ENCODE data around the gene ARHGAP30. TPM values are rescaled to one million over a fixed set of nuclear protein-coding genes. Genes with fewer than 3 reads are reported as not detected.
"Not testable (repeated sequence)": the region's sequence is repeated elsewhere in the genome, so short reads cannot be mapped to it uniquely, and the experiment has no call there.

Gene ARHGAP30
- total RNA-seq, 1 experiment from 2014 or later: 0.55 TPM

DNA sequence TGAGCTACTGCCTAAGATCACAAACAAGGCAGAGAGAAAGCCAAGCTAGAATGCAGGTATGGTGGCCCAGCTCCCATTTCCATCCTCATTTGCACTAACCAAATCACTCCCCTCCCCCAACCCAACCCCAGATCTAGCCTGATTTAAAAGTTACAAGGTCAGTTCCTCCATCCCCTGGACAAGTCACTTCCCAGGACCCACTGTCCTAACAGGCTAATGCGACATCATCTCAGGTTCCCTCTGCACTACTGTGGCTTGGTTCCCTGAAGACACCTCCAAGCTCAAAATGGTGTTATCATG is 51.1 kb downstream of the ARHGAP30 start:
- POLR2A ChIA-PET (ENCODE audit: unreplicated experiment): no interaction called here
- no peak for ATAC-seq
- H3K4me1 ChIP-seq (ENCODE audit: insufficient read depth, low read length): peaks cover 57% of the 10 kb centered on the region

DNA sequence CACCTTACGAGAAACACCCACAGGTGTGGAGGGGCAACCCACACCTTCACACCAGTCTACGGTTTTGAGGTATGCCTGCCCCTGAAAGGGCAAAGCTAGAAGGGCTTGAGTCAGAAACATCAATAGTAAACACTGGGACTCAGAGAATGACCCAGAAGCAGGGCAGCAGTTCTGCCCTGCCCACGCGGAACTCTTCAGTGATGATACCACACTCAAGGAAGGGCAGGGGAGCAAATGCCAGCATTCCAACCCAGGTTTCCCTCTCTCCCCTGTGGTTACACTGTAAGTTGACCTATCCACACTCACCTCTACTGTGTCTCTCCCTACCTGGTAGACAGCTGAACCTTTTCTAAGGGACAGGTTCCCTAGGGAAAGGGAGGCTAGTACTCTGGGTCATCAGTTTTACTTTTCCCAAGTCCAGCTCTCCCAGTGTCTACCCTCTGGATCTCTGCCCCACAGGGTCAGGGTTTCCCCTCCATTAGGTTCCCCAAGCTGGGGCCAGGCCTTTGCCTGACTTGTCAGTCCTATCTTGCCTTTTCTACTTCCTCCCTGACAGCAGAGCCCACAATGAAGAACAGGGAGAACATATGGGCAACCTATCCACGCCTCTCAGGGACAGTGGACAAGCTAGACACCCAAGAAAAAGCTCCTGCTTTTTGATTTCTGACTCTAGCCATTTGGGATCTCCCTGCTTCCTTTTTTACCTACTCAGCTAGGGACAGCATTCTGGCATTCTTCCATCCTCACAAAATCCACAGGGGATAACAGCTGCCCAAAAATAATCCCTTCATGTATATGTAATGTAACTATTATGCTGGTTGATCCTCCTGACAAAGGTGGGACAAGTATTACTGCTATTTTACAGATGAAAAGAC is 51.7 kb downstream of the ARHGAP30 start:
- ATAC-seq (no peak), DNase-seq (no peak)
- Histone ChIP-seq H3K27me3 (ENCODE audit: low read length) (no peaks in the 10 kb centered on the region), H3K4me2 (ENCODE audit: low read length) (peak overlapping the region; percentile 95), H3K36me3 (ENCODE audit: low read depth, low read length) (no peaks in the 10 kb centered on the region; the same call in 1 of the 2 replicates), H4K20me1 (ENCODE audit: low read length) (peaks cover 47% of the 10 kb centered on the region), H3K9me3 (ENCODE audit: low read length) (no peaks in the 10 kb centered on the region), H3K79me2 (ENCODE audit: low read length) (peaks cover 70% of the 10 kb centered on the region), H3K4me3 (ENCODE audit: low read length) (peak overlapping the region; percentile 88; the same call in 1 of the 2 replicates), H3K4me1 (ENCODE audit: insufficient read depth, low read length) (peaks cover 63% of the 10 kb centered on the region), H3K27ac (ENCODE audit: low read length) (no peak overlapping the region), H3K9me2 (replicated peaks; ENCODE audit: low read length) (no peaks in the 10 kb centered on the region), H3F3A (ENCODE audit: low read length, unreplicated experiment) (peaks cover 4% of the 10 kb centered on the region), H2AFZ (ENCODE audit: low read length) (no peak overlapping the region), H3K9ac (ENCODE audit: low read length) (no peak overlapping the region)
- CTCF ChIA-PET: no interaction called here
- no TSS peak for BruUV-seq (replicated peaks)
- TF ChIP-seq EZH2 (IDR thresholded peaks at IDR 0.05; ENCODE audit: low read length, unreplicated experiment) (no peak), EZH2phosphoT487 (IDR thresholded peaks at IDR 0.05; ENCODE audit: borderline replicate concordance, low read length) (no peak)
- TF ChIP-seq, protein P1, sequence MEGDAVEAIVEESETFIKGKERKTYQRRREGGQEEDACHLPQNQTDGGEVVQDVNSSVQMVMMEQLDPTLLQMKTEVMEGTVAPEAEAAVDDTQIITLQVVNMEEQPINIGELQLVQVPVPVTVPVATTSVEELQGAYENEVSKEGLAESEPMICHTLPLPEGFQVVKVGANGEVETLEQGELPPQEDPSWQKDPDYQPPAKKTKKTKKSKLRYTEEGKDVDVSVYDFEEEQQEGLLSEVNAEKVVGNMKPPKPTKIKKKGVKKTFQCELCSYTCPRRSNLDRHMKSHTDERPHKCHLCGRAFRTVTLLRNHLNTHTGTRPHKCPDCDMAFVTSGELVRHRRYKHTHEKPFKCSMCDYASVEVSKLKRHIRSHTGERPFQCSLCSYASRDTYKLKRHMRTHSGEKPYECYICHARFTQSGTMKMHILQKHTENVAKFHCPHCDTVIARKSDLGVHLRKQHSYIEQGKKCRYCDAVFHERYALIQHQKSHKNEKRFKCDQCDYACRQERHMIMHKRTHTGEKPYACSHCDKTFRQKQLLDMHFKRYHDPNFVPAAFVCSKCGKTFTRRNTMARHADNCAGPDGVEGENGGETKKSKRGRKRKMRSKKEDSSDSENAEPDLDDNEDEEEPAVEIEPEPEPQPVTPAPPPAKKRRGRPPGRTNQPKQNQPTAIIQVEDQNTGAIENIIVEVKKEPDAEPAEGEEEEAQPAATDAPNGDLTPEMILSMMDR (conservative IDR thresholded peaks at IDR 0.05; ENCODE audit: low read depth, low read length): no peak
- intact Hi-C loops (cut with micrococcal nuclease): no loop called here
- POLR2A ChIA-PET (ENCODE audit: unreplicated experiment): no interaction called here

More for the DNA sequence above, 51.1 kb downstream of the ARHGAP30 start:
- Histone ChIP-seq H3K9ac (ENCODE audit: low read length) (no peak overlapping the region), H3K27me3 (ENCODE audit: low read length) (no peaks in the 10 kb centered on the region), H2AFZ (ENCODE audit: low read length) (no peak overlapping the region), H3K9me3 (ENCODE audit: low read length) (no peaks in the 10 kb centered on the region), H3K9me2 (replicated peaks; ENCODE audit: low read length) (no peaks in the 10 kb centered on the region), H3K4me2 (ENCODE audit: low read length) (peak overlapping the region; percentile 95), H3K27ac (ENCODE audit: low read length) (no peak overlapping the region), H3F3A (ENCODE audit: low read length, unreplicated experiment) (peaks cover 4% of the 10 kb centered on the region), H4K20me1 (ENCODE audit: low read length) (peaks cover 41% of the 10 kb centered on the region), H3K79me2 (ENCODE audit: low read length) (peaks cover 64% of the 10 kb centered on the region), H3K36me3 (ENCODE audit: low read depth, low read length) (no peaks in the 10 kb centered on the region; the same call in 1 of the 2 replicates), H3K4me3 (ENCODE audit: low read length) (peak overlapping the region; percentile 88)
- no peak for DNase-seq
- CTCF ChIA-PET: no interaction called here
- TF ChIP-seq EZH2 (IDR thresholded peaks at IDR 0.05; ENCODE audit: low read length, unreplicated experiment) (no peak), EZH2phosphoT487 (IDR thresholded peaks at IDR 0.05; ENCODE audit: borderline replicate concordance, low read length) (no peak)
- TF ChIP-seq, protein P1 (conservative IDR thresholded peaks at IDR 0.05; ENCODE audit: low read depth, low read length): no peak
- intact Hi-C loops (cut with micrococcal nuclease): no loop called here
- BruUV-seq (replicated peaks): no TSS peak

DNA sequence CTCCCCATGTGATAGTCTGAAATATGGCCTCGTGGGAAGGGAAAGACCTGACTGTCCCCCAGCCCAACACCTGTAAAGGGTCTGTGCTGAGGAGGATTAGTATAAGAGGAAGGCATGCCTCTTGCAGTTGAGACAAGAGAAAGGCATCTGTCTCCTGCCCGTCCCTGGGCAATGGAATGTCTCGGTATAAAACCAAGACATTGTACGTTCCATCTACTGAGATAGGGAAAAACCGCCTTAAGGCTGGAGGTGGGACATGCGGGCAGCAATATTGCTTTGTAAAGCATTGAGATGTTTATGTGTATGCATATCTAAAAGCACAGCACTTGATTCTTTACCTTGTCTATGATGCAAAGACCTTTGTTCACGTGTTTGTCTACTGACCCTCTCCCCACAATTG is 52.5 kb downstream of the ARHGAP30 start:
- H3K9me2 ChIP-seq (replicated peaks; ENCODE audit: low read length); H2AFZ ChIP-seq (ENCODE audit: low read length); BruUV-seq (replicated peaks); ATAC-seq; H3K9me3 ChIP-seq (ENCODE audit: low read length); POLR2A ChIA-PET (ENCODE audit: unreplicated experiment); H3K4me3 ChIP-seq (ENCODE audit: low read length); H3K27ac ChIP-seq (ENCODE audit: low read length); DNase-seq; H3K9ac ChIP-seq (ENCODE audit: low read length); intact Hi-C loops (cut with micrococcal nuclease); CTCF ChIA-PET; H3K36me3 ChIP-seq (ENCODE audit: low read depth, low read length); H3K4me2 ChIP-seq (ENCODE audit: low read length); H3F3A ChIP-seq (ENCODE audit: low read length, unreplicated experiment); H3K27me3 ChIP-seq (ENCODE audit: low read length): not testable (repeated sequence)
- H3K79me2 ChIP-seq (ENCODE audit: low read length): peaks cover 78% of the 10 kb centered on the region
- H3K4me1 ChIP-seq (ENCODE audit: insufficient read depth, low read length): peaks cover 58% of the 10 kb centered on the region
- peaks cover 49% of the 10 kb centered on the region for H4K20me1 ChIP-seq (ENCODE audit: low read length)

DNA sequence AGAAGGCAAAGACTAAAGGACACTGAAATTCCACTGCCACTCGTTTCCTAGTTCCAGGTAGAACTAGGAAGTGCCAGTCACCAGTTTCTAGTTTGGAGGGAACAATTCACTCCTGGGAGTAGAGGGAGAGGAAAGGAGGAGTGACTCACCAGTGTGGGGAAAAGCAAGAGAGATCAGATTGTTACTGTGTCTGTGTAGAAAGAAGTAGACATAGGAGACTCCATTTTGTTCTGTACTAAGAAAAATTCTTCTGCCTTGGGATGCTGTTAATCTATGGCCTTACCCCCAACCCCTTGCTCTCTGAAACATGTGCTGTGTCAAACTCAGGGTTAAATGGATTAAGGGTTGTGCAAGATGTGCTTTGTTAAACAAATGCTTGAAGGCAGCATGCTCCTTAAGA is 53.0 kb downstream of the ARHGAP30 start:
- H3K4me3 ChIP-seq (ENCODE audit: low read length); H3K4me2 ChIP-seq (ENCODE audit: low read length); H3K9me3 ChIP-seq (ENCODE audit: low read length); H3K27ac ChIP-seq (ENCODE audit: low read length); intact Hi-C loops (cut with micrococcal nuclease); H3F3A ChIP-seq (ENCODE audit: low read length, unreplicated experiment); POLR2A ChIA-PET (ENCODE audit: unreplicated experiment); ATAC-seq; H2AFZ ChIP-seq (ENCODE audit: low read length); H3K9ac ChIP-seq (ENCODE audit: low read length); CTCF ChIA-PET; H3K9me2 ChIP-seq (replicated peaks; ENCODE audit: low read length); H3K27me3 ChIP-seq (ENCODE audit: low read length); H3K36me3 ChIP-seq (ENCODE audit: low read depth, low read length); BruUV-seq (replicated peaks): not testable (repeated sequence)
- Histone ChIP-seq H3K4me1 (ENCODE audit: insufficient read depth, low read length) (peaks cover 54% of the 10 kb centered on the region), H4K20me1 (ENCODE audit: low read length) (peaks cover 54% of the 10 kb centered on the region), H3K79me2 (ENCODE audit: low read length) (peaks cover 83% of the 10 kb centered on the region)
- DNase-seq: peak; percentile 71

Data from PC-3 (cell line).